Activated T-cell treated with anti-CD3 and anti-CD28 coated beads for 1 hour (primary cell): ENCODE measurements around the gene RGS5.

Experiments used
- DNase-seq: peaks from one replicate; pipeline ENCODE4 v3.0.0-alpha.2; 2020; ENCODE audit warnings: low read depth

The RGS5 gene

GRCh38 chr1:163182330-163182949 is 20.3 kb downstream of the RGS5 start:
- DNase-seq = no peak

- DNase-seq = no peak
Measured at GRCh38 chr1:163178628-163179027, 24.1 kb downstream of the RGS5 start.

- DNase-seq = no peak
Measured at GRCh38 chr1:163176797-163177196, 25.9 kb downstream of the RGS5 start.

- peak; percentile 5 for DNase-seq
Measured at GRCh38 chr1:163174524-163175437, 27.9 kb downstream of the RGS5 start.

- no peak for DNase-seq
Measured at GRCh38 chr1:163173121-163173520, 29.6 kb downstream of the RGS5 start.

GRCh38 chr1:163172596-163172995 is 30.1 kb downstream of the RGS5 start:
- no peak for DNase-seq

GRCh38 chr1:163171826-163172225 is 30.9 kb downstream of the RGS5 start:
- DNase-seq = no peak

- no peak for DNase-seq
Measured at GRCh38 chr1:163170975-163171676, 31.6 kb downstream of the RGS5 start.

GRCh38 chr1:163170331-163170730 is 32.4 kb downstream of the RGS5 start:
- no peak for DNase-seq

- DNase-seq = no peak
Measured at GRCh38 chr1:163169553-163169952, 33.2 kb downstream of the RGS5 start.

GRCh38 chr1:163168053-163168452 is 34.7 kb downstream of the RGS5 start:
- DNase-seq = no peak

- DNase-seq = no peak
Measured at GRCh38 chr1:163166886-163167555, 35.7 kb downstream of the RGS5 start.

GRCh38 chr1:163165119-163165518 is 37.6 kb downstream of the RGS5 start:
- DNase-seq = no peak

- no peak for DNase-seq
Measured at GRCh38 chr1:163163881-163164582, 38.7 kb downstream of the RGS5 start.

- DNase-seq = no peak
Measured at GRCh38 chr1:163163163-163163562, 39.6 kb downstream of the RGS5 start.

GRCh38 chr1:163162381-163162914 is 40.3 kb downstream of the RGS5 start:
- DNase-seq = no peak

- DNase-seq = no peak
Measured at GRCh38 chr1:163161841-163162240, 40.9 kb downstream of the RGS5 start.

- no peak for DNase-seq
Measured at GRCh38 chr1:163161337-163161736, 41.4 kb downstream of the RGS5 start.

- no peak for DNase-seq
Measured at GRCh38 chr1:163155606-163156005, 47.1 kb downstream of the RGS5 start.

GRCh38 chr1:163148911-163149310 is 53.8 kb downstream of the RGS5 start:
- no peak for DNase-seq

- DNase-seq = no peak
Measured at GRCh38 chr1:163147019-163147418, 55.7 kb downstream of the RGS5 start.
